A673 (cell line): ENCODE measurements around the gene EBPL. TPM values are rescaled to one million over a fixed set of nuclear protein-coding genes. Genes with fewer than 3 reads are reported as not detected.
"Not testable (repeated sequence)": the region's sequence is repeated elsewhere in the genome, so short reads cannot be mapped to it uniquely, and the experiment has no call there.

Experiments used
- BruUV-seq: library from RNA; stranded (reverse); fragments of 400-500 nt; replicated peaks from 2 replicates; lab custom pipeline; 2021; lab: Mats Ljungman, UMichigan
- CTCF ChIA-PET: fragments of 300-600 bp; sonication (Branson Sonifier 250); formaldehyde crosslinking; loops from one replicate; lab custom pipeline; 2022; ENCODE audit warnings: antibody characterized with exemption; lab: Charles Lee
- POLR2A ChIA-PET: fragments of 300-600 bp; sonication (Branson Sonifier 250); formaldehyde crosslinking; loops from one replicate; lab custom pipeline; 2022; ENCODE audit warnings: antibody characterized with exemption; ENCODE audit not compliant: low non-redundant PET; lab: Charles Lee
- DNase-seq: peaks from one replicate; pipeline ENCODE4 v3.0.0-alpha.2; 2015; ENCODE audit warnings: low spot score
- H3K27ac ChIP-seq: fragments of 200-600 bp; sonication (generic); 2 replicates; pipeline ENCODE4 v1.5.1; 2016; ENCODE audit warnings: mixed run types, low read depth, mild to moderate bottlenecking, mixed read lengths, antibody characterized with exemption, low read length; ENCODE audit not compliant: poor library complexity, severe bottlenecking
- H3K27me3 ChIP-seq: fragments of 200-600 bp; sonication (generic); replicated peaks from 2 replicates; pipeline ENCODE4 v1.6.1; 2017; ENCODE audit warnings: mixed run types, low read depth, mild to moderate bottlenecking, mixed read lengths, antibody characterized with exemption, low read length; ENCODE audit not compliant: insufficient read depth, poor library complexity
- H3K36me3 ChIP-seq: fragments of 200-600 bp; sonication (generic); 2 replicates; pipeline ENCODE4 v1.6.1; 2016; ENCODE audit warnings: mixed run types, mild to moderate bottlenecking, mixed read lengths, antibody characterized with exemption, low read length; ENCODE audit not compliant: insufficient read depth, poor library complexity, severe bottlenecking
- H3K4me1 ChIP-seq: fragments of 200-600 bp; sonication (generic); 2 replicates; pipeline ENCODE4 v1.6.1; 2017; ENCODE audit warnings: mixed run types, mild to moderate bottlenecking, mixed read lengths, antibody characterized with exemption, low read length; ENCODE audit not compliant: insufficient read depth, poor library complexity, severe bottlenecking
- H3K4me3 ChIP-seq: fragments of 200-600 bp; sonication (generic); 2 replicates; pipeline ENCODE4 v1.5.1; 2016; ENCODE audit warnings: low read depth, mixed run types, mild to moderate bottlenecking, mixed read lengths, low read length; ENCODE audit not compliant: poor library complexity, severe bottlenecking
- H3K9me3 ChIP-seq: fragments of 200-600 bp; sonication (generic); 2 replicates; pipeline ENCODE4 v1.6.1; 2016; ENCODE audit warnings: mixed run types, low read depth, mild to moderate bottlenecking, mixed read lengths, antibody characterized with exemption, low read length; ENCODE audit not compliant: poor library complexity, severe bottlenecking
- CTCF ChIP-seq: fragments of 300-800, 200-600 bp; sonication (generic); conservative IDR thresholded peaks from 2 replicates; pipeline ENCODE4 v1.5.1; 2017; ENCODE audit warnings: low read depth, mild to moderate bottlenecking, antibody characterized with exemption, low read length, moderate library complexity, mixed read lengths
- EZH2 ChIP-seq: fragments of 200-600 bp; sonication (generic); IDR thresholded peaks from 2 replicates; pipeline ENCODE4 v1.6.1; 2017; ENCODE audit warnings: borderline replicate concordance, low read depth, mild to moderate bottlenecking, mixed read lengths, antibody characterized with exemption, low read length; ENCODE audit not compliant: poor library complexity, severe bottlenecking
- intact Hi-C: fragments of 100-400 bp; cut with micrococcal nuclease; formaldehyde crosslinking; loops from one replicate; pipeline ENCODE4 v1.10.0; 2022; ENCODE audit not compliant: unreplicated experiment
- total RNA-seq: library from RNA; stranded (reverse); gene quantifications from 2 replicates; pipeline ENCODE4 v1.2.3, GENCODE V29; 2021

Gene EBPL
- total RNA-seq, 1 experiment from 2014 or later, result 66.5 TPM

DNA sequence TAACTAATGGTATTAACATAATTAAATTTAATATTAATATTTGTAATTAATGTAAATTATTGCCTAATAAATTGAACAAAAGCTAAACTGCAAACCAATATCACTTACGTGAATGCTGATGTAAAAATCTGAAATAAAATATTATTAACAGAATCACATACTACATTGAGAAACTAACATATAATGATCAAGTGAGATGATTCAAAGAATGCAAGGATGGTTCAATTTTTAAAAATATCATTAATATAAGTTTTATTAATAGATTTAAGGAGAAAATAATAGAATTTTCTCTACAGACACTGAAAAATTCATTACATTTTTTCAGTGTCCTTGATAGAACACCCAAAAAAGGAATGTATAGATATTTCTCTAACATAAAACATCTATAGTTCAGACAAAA lies 23.5 kb upstream of the EBPL start:
- ChIA-PET POLR2A (no interaction called here), CTCF (no interaction called here)
- DNase-seq, result no peak
- no peak for TF ChIP-seq CTCF
- TF ChIP-seq EZH2, result no peak
- H3K4me3 ChIP-seq, result no peak overlapping the region
- intact Hi-C loops, result no loop called here
- BruUV-seq, result no TSS peak
- no peaks in the 10 kb centered on the region for H3K27me3 ChIP-seq
- no peaks in the 10 kb centered on the region for H3K9me3 ChIP-seq
- H3K27ac ChIP-seq, result no peak overlapping the region
- peaks cover 43% of the 10 kb centered on the region for H3K36me3 ChIP-seq
- H3K4me1 ChIP-seq, result no peaks in the 10 kb centered on the region

DNA sequence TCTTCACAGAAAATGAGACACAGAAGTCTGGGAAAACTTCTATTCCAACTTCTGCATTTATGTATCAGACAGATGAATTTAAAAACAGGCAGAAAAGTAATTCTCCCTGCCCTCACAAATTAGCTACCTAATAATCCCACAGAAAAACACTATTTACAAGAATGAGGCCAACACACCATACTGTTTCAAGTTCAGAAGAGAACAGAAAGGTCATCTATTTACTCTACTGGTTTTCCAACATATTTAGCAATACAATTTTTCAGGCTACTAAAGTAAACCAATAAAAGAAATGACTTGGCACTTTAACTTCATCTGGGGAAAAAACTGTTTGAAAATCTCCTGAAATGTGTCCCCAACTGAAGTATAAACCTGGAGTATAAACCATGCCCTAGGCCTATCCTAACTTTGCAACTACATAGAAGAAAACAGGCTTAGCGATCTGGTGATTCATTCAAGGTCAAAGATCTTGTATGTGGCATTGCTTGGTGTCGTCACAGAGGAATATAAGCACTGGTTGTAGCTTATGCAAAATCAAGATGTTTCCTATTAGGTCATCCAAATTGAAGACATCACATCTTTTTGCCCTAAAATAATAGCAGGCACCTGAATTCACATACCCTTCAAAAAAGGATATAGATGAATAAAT lies 20.1 kb upstream of the EBPL start:
- Histone ChIP-seq H3K27ac (no peak overlapping the region), H3K4me1 (no peaks in the 10 kb centered on the region), H3K9me3 (no peaks in the 10 kb centered on the region), H3K36me3 (peaks cover 39% of the 10 kb centered on the region), H3K4me3 (no peak overlapping the region), H3K27me3 (no peaks in the 10 kb centered on the region)
- intact Hi-C loops, result no loop called here
- POLR2A ChIA-PET, result no interaction called here
- no peak for TF ChIP-seq CTCF
- TF ChIP-seq EZH2, result no peak
- CTCF ChIA-PET, result no interaction called here
- BruUV-seq, result no TSS peak
- DNase-seq, result no peak

- H3K4me1 ChIP-seq, H3K27me3 ChIP-seq, H3K27ac ChIP-seq, BruUV-seq, DNase-seq, H3K9me3 ChIP-seq, POLR2A ChIA-PET, H3K4me3 ChIP-seq, intact Hi-C loops, CTCF ChIA-PET: not testable (repeated sequence)
- peaks cover 53% of the 10 kb centered on the region for H3K36me3 ChIP-seq
Observed at GRCh38 chr13:49704264-49704663, 13.0 kb upstream of the EBPL start.

DNA sequence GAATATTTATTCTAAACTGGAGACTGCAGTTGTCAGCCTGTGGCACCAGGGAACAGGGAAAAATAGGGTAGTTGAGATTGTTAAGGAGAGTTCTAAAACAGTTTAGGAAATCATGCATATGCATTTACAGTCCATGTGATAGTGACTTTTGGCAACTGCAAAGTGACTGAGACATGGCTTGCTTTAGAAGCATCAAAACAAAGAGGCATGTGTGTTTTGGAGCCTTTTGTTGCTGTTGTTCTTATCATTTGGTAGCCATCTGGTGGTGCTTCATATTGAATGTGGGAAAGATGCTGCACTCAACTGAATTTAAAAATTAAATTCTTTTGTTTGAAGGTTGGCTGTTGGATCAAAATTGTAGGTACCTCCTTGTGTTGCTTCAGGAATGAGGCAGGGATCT lies 10.2 kb upstream of the EBPL start:
- Histone ChIP-seq H3K27ac (no peak overlapping the region), H3K9me3 (no peaks in the 10 kb centered on the region), H3K4me1 (no peaks in the 10 kb centered on the region), H3K27me3 (no peaks in the 10 kb centered on the region), H3K36me3 (peaks cover 40% of the 10 kb centered on the region), H3K4me3 (no peak overlapping the region)
- TF ChIP-seq EZH2, result no peak
- TF ChIP-seq CTCF, result no peak
- CTCF ChIA-PET, result no interaction called here
- intact Hi-C loops, result no loop called here
- POLR2A ChIA-PET, result no interaction called here
- DNase-seq, result no peak
- no TSS peak for BruUV-seq
